CD4-positive, alpha-beta T cell treated with Interleukin-15 for 1 hour (primary cell): ENCODE data around the gene PHC3.
"Not testable (repeated sequence)": the region's sequence is repeated elsewhere in the genome, so short reads cannot be mapped to it uniquely, and the experiment has no call there.

Experiments
- DNase-seq: peaks from one replicate; pipeline ENCODE4 v3.0.0-alpha.2; 2020

Gene PHC3

GRCh38 chr3:170180908-170181885, at the start of gene PHC3:
PHC3 (minus strand) TSS chr3:170181733; CDS start chr3:170181715, 18 bp downstream.
- DNase-seq, result peak; percentile 94

- DNase-seq, result no peak
These were observed 46.7 kb upstream of the PHC3 start for GRCh38 chr3:170228093-170228766.

GRCh38 chr3:170226426-170226960, 45.0 kb upstream of the PHC3 start:
- DNase-seq, result no peak

- no peak for DNase-seq
These were observed 43.6 kb upstream of the PHC3 start for GRCh38 chr3:170225166-170225565.

- peak; percentile 18 for DNase-seq
These were observed 41.4 kb upstream of the PHC3 start for GRCh38 chr3:170222647-170223541.

- DNase-seq, result peak; percentile 89
These were observed 40.6 kb upstream of the PHC3 start, which contains the start of gene PRKCI for GRCh38 chr3:170221924-170222646. PRKCI (plus strand) TSS chr3:170222424; CDS start chr3:170222670, 246 bp downstream.

- DNase-seq, result no peak
These were observed 39.3 kb upstream of the PHC3 start for GRCh38 chr3:170220871-170221270.

- no peak for DNase-seq
These were observed 38.3 kb upstream of the PHC3 start for GRCh38 chr3:170219850-170220249.

- no peak for DNase-seq
These were observed 30.1 kb upstream of the PHC3 start for GRCh38 chr3:170211668-170212067.

GRCh38 chr3:170207717-170208116, 26.2 kb upstream of the PHC3 start:
- DNase-seq, result no peak

GRCh38 chr3:170206164-170206762, 24.7 kb upstream of the PHC3 start:
- not testable (repeated sequence) for DNase-seq

GRCh38 chr3:170205302-170205701, 23.8 kb upstream of the PHC3 start:
- DNase-seq, result no peak

- no peak for DNase-seq
These were observed 23.0 kb upstream of the PHC3 start for GRCh38 chr3:170204509-170204908.

GRCh38 chr3:170204023-170204472, 22.5 kb upstream of the PHC3 start:
- no peak for DNase-seq

- no peak for DNase-seq
These were observed 21.9 kb upstream of the PHC3 start for GRCh38 chr3:170203457-170203856.

GRCh38 chr3:170201527-170201926, 20.0 kb upstream of the PHC3 start:
- no peak for DNase-seq

GRCh38 chr3:170200987-170201386, 19.5 kb upstream of the PHC3 start:
- DNase-seq, result no peak

GRCh38 chr3:170196833-170197232, 15.3 kb upstream of the PHC3 start:
- DNase-seq, result no peak

GRCh38 chr3:170195759-170196158, 14.2 kb upstream of the PHC3 start:
- DNase-seq, result not testable (repeated sequence)

- DNase-seq, result no peak
These were observed 8.1 kb upstream of the PHC3 start for GRCh38 chr3:170189398-170190256.
